Left lung (tissue), 10 donors: ENCODE data around the gene RHBDL1. TPM values are rescaled to one million over a fixed set of nuclear protein-coding genes. Genes with fewer than 3 reads are reported as not detected.

Experiments
- ATAC-seq: fragments of 200-7000 bp; cut with Tn5 transposase; one replicate; pipeline ENCODE4 v1.9.1; 2020; ENCODE audit warnings: moderate library complexity
- DNase-seq, 4 donors: peaks; one replicate each; pipeline ENCODE4 v3.0.0-alpha.2; 2013 to 2020
- H3K27ac ChIP-seq, 2 donors: fragments of 200-600 bp; sonication (generic) in 1 of 2; one replicate each; pipeline versions ENCODE4 v1.5.0 to v1.8.0; 2020 to 2021
- H3K27me3 ChIP-seq, 2 donors: fragments of 200-600 bp; sonication (generic) in 1 of 2; one replicate each; pipeline versions ENCODE4 v1.5.0 to v1.8.0; 2020 to 2021
- H3K36me3 ChIP-seq, 2 donors: fragments of 200-600 bp; sonication (generic) in 1 of 2; one replicate each; pipeline versions ENCODE4 v1.5.0 to v1.8.0; 2020 to 2021
- H3K4me1 ChIP-seq, 2 donors: fragments of 200-600 bp; one replicate each; pipeline ENCODE4 v1.8.0; 2021
- H3K4me3 ChIP-seq, 2 donors: fragments of 200-600 bp; sonication (generic) in 1 of 2; one replicate each; pipeline versions ENCODE4 v1.5.0 to v1.8.0; 2020 to 2021; ENCODE audit warnings: mild to moderate bottlenecking in 1 of 2
- H3K9me3 ChIP-seq, 2 donors: fragments of 200-600 bp; sonication (generic) in 1 of 2; one replicate each; pipeline versions ENCODE4 v1.5.0 to v1.8.0; 2020 to 2021
- intact Hi-C, 2 donors: fragments of 100-400 bp; cut with DNase I; formaldehyde crosslinking; loops; one replicate each; pipeline versions ENCODE4 v1.11.2 to v1.14.2; 2022
- polyA plus RNA-seq, 6 donors: library from polyadenylated mRNA; unstranded; fragments of 120-200 nt; gene quantifications; one replicate each; pipeline ENCODE4 v1.2.1, GENCODE V29; 2013; ENCODE audit not compliant: insufficient read length in 6 of 6
- total RNA-seq, 2 donors: library from RNA; stranded (reverse); fragmentation: NEBNext Ultra II Directional; extraction: Animal tissue kit (Norgen Biotek cat#: 25700); gene quantifications; one replicate each; pipeline ENCODE4 v1.2.1, GENCODE V29; 2021
- TF ChIP-seq, protein P1 (sequence below), 2 donors: fragments of 200-600 bp; sonication (generic) in 1 of 2; IDR thresholded peaks; one replicate each; pipeline versions ENCODE4 v1.5.0 to v1.8.0; 2021; ENCODE audit warnings: antibody characterized with exemption in 2 of 2
- donor health status: DM: no; HTN: yes; CAD: no.
- donor health status: DM: no; HTN: no; CAD: no.

The RHBDL1 gene
- total and polyA plus RNA-seq, 8 donors: 0.45 to 4.3 (median 0.81) TPM

DNA sequence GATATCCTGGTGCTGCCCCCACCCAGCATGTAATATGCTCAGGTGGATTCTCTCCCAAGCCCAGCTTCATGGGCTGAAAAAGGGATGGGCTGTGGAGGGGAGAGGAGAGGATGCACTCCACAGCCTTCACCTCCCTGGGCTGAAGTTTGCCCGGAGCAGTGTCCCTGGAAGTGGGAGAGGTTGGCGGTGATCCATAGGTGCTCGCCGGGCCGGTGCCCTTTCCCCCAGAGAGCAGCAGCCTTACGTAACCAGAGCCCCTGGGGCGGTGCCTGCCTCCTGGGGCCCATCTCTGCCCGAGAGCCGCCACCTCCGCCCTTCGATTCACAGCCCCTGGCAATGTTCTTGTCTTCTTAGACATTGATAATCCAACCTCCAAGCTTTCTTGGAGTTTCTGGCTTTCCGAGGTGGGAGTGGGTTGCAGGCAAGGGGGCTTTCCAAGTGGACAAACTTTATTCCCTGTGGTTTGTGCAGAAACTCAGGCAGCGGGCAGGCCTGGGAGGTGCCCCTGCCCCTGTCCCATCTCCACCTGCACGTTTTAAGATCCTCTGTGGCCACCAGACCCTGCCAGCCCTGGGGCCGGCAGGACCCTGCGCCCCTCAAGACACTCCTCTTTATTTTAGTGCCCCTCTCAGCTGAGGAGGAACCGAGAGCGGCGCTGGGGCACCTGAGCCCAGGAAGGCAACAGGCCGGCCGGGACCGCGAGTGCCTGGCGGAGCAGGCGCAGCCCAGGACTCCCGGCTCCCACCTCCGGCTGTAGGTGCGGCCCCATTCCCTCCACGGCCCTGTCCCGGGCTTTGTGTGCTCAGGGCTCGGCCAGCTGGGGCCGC, 29.4 kb upstream of the RHBDL1 start:
- no peak for DNase-seq
- ATAC-seq: no peak
- no peaks in the 10 kb centered on the region for H3K9me3 ChIP-seq
- TF ChIP-seq, protein P1, sequence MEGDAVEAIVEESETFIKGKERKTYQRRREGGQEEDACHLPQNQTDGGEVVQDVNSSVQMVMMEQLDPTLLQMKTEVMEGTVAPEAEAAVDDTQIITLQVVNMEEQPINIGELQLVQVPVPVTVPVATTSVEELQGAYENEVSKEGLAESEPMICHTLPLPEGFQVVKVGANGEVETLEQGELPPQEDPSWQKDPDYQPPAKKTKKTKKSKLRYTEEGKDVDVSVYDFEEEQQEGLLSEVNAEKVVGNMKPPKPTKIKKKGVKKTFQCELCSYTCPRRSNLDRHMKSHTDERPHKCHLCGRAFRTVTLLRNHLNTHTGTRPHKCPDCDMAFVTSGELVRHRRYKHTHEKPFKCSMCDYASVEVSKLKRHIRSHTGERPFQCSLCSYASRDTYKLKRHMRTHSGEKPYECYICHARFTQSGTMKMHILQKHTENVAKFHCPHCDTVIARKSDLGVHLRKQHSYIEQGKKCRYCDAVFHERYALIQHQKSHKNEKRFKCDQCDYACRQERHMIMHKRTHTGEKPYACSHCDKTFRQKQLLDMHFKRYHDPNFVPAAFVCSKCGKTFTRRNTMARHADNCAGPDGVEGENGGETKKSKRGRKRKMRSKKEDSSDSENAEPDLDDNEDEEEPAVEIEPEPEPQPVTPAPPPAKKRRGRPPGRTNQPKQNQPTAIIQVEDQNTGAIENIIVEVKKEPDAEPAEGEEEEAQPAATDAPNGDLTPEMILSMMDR (IDR thresholded peaks at IDR 0.05): no peak
- H3K36me3 ChIP-seq: peaks cover 0 to 13% of the 10 kb centered on the region in 2 donors
- no peaks in the 10 kb centered on the region for H3K27me3 ChIP-seq
- intact Hi-C loops: no loop called here
- H3K27ac ChIP-seq: no peak overlapping the region
- peaks cover 31 to 76% of the 10 kb centered on the region in 2 donors for H3K4me1 ChIP-seq
- H3K4me3 ChIP-seq: no peak overlapping the region

DNA sequence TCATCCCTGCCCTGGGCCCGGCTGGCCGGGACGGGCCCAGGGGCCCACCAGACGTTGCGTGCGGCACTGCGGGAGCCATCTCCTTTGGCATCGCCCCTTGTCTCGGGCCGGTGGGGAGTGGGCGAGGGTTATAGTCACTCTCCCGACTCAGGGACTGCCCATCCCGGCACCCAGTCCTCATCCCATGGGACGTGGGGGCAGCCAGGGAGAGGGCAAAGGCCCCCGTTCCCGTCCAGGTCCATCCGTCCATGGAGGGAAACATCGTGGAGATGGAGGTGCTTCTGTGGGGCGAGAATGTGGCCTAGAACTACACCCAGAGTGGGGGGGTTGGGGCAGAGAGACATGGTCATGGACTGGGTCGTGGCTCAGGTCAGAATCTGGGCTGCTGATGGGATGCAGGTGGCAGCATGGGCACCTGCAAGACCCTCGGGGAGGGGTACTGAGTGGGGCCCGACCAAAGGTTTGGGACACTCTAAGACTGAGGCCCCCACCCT, 28.7 kb upstream of the RHBDL1 start:
- DNase-seq: no peak
- H3K27me3 ChIP-seq: no peaks in the 10 kb centered on the region
- intact Hi-C loops: no loop called here
- no peaks in the 10 kb centered on the region for H3K9me3 ChIP-seq
- ATAC-seq: no peak
- H3K4me3 ChIP-seq: no peak overlapping the region
- peaks cover 0 to 17% of the 10 kb centered on the region in 2 donors for H3K36me3 ChIP-seq
- H3K4me1 ChIP-seq: peaks cover 31 to 72% of the 10 kb centered on the region in 2 donors
- TF ChIP-seq, protein P1 (IDR thresholded peaks at IDR 0.05): no peak
- no peak overlapping the region for H3K27ac ChIP-seq

DNA sequence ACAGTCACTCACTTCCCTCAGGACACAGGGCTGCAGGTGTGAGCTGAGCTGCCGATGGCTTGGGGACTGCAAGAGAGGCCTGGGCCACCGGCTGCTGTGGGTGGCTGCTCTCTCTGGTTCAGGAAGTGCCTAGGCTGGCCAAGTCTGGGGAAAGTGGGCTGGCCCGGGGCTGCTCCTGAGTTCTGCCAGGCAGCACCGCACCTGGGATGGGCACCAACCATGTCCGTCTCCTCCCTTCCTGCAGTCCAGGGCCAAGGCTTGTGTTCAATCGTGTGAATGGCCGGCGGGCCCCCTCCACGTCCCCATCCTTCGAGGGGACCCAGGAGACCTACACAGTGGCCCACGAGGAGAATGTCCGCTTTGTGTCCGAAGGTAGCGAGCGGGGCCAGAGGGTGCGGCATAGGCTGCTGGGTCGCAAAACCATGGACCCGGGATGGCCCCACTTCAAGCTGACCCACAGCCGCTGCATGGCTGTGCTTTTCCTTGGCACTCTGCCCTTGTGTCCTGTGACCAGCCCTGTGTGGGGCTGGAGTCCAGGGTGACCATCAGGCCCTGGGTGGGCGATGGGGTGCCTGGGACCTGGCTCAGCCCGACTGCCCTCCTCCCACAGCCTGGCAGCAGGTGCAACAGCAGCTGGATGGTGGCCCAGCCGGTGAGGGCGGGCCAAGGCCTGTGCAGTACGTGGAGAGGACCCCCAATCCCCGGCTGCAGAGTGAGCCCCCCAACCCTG, 28.1 kb upstream of the RHBDL1 start:
- H3K27me3 ChIP-seq: no peaks in the 10 kb centered on the region
- no peaks in the 10 kb centered on the region for H3K9me3 ChIP-seq
- peak overlapping the region in 1 of 2 donors; percentile 90 for H3K4me3 ChIP-seq
- DNase-seq: no peak
- TF ChIP-seq, protein P1 (IDR thresholded peaks at IDR 0.05): no peak
- peaks cover 31 to 71% of the 10 kb centered on the region in 2 donors for H3K4me1 ChIP-seq
- no peak for ATAC-seq
- H3K27ac ChIP-seq: no peak overlapping the region
- intact Hi-C loops: no loop called here
- H3K36me3 ChIP-seq: peaks cover 0 to 23% of the 10 kb centered on the region in 2 donors

DNA sequence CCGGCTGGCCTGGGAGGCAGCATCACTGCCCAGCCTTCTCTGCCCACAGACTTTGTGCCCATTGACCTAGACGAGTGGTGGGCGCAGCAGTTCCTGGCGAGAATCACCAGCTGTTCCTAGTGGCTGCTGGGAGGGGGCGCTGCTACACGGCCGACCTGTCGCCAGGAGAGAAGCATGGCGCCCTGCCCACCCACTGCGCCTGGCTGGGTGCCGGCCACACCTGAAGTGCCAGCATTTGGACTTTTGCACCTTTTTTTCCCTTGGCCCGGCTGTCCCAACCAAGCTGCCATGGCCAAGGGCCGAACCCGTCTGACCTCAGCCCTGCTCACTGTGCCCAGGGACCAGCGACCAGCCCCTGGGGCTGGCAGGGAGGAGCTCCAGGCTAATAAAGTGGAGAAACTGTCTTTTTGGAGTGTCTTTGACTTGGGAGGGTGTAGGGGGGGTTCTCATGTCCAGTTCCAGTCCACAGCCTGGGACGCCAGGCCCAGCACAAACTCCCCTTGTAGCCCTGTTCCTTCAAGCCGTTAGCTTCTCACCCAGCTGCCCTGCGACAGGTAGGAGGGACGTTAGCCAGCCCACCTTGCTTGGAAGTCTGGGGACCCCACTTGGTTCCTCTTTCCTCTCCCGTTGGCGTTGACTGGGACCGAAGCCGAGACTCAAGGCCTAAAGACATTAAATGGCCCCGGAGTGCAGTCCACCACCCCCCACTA, 27.2 kb upstream of the RHBDL1 start:
- ATAC-seq (peak; percentile 44), DNase-seq (no peak)
- intact Hi-C loops: no loop called here
- Histone ChIP-seq H3K27me3 (no peaks in the 10 kb centered on the region), H3K4me1 (peaks cover 22 to 62% of the 10 kb centered on the region in 2 donors), H3K4me3 (peak overlapping the region; percentile 79 to 90), H3K27ac (peak overlapping the region; percentile 83 to 88), H3K36me3 (peaks cover 0 to 30% of the 10 kb centered on the region in 2 donors), H3K9me3 (no peaks in the 10 kb centered on the region)
- TF ChIP-seq, protein P1 (IDR thresholded peaks at IDR 0.05): peak; percentile 13 to 40
